ENCODE data around the gene FAM151A.

The FAM151A gene

DNA sequence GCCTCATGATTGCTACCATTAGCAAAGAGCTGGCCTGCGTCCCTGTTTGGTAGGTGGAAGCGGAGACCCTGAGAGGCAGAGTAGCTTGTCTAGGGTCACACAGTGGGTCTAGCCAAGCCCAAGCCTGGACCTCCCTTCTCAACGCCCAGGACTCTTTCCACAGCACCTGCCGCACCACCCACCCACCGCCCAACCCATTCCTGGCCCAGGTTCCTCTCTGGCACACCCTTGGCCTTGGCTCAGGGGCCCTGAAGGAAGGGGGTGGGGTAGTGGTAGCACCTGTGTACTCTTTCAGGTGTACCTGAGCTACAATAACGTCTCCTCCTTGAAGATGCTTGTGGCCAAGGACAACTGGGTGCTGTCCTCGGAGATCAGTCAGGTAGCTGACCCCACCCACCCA lies 19.3 kb downstream of the FAM151A start:
- DNase-seq (ENCODE audit: low read depth): no peak

DNA sequence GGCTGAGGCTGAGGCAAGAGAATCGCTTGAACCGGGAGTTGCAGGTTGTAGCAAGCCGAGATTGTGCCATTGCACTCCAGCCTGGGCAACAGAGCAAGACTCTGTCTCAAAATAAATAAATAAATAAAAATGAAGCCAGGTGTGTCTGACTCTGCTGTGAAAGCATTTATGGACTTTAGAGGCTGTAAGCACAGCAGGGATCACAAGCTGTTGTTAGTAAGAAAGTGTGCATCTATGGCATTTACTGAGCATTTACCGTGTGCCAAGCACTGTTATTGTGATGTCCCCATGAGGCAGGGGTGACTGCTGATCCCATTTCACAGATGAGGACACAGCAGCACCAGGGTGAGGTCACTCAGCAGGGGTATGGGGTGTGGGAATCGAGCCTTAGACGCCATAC lies 20.1 kb downstream of the FAM151A start:
- no peak for DNase-seq (ENCODE audit: low read depth)

DNA sequence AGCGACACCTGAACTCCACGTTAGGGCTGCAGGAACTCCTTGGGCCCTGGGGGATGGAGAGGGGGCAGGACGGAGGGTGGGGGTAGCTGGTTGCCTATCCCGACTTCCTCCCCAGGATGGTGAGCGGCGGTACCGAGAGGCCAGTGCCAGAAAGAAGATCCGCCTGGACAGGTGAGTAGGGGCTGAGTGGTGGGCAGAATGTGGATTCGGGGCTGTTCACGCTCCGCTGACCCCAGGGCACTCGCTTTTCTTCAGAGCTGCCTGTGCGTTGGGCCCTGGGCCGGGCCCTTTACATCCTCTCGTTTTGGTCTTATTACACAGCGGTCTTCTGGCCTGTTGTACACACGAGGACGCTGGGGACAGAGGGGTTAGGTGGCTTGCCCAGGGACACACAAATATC lies 20.8 kb downstream of the FAM151A start:
- DNase-seq (ENCODE audit: low read depth): no peak

DNA sequence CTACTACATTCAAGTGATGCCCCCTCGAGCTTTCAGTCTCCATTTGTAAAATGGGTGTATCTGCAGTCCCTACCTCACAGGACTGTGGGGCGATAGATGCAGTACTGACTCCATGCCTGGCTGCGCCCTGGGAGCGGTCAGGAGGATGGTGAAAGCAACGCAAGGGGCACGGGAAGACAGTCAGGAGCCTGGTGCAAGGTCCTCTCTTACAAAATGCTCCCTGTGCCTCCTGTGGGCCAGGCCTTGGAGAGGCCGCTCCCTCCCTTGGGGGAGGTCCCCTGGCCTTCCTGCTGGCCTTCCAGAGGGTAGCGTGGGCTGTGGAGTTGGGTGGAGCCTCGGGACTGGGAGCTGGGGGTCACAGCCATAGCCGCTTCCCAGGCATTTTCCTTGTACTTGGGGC lies 21.6 kb downstream of the FAM151A start:
- DNase-seq (ENCODE audit: low read depth): no peak

DNA sequence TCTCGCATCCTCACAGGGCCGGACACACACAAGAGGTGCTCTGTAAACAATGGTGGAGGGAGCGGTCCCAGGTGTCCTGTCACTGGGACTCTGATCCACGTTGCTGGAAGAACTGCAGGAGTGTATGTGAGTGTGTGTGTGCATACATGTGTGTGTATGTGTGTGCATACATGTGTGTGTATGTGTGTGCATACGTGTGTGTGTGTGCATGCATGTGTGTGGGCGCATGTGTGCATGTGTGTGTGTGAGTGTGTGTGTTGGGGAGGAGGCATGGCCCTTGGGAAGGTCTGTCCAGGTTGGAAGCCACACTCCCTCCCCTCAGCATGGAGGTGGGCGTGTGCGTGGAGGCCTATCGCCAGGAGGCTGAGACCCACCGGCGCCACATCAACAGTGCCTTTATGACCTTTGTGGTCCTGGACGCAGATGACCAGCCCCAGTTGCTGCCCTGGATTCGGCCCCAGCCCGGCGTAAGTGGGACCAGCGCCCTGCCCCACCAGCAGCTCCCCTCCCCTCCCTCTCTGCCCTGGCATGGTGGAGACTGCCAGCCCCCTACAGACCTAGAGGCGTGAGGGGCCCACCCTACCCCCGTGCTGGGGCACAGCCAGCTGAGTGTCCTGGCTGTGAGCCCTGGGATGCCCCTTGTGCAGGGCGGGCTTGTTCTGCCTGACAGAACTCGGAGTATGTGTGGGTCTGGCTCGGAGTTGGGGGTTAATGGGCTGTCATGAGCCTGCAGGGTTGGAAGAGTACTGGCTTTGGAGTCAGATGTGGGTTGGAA lies 22.2 kb downstream of the FAM151A start:
- DNase-seq (ENCODE audit: low read depth): no peak

DNA sequence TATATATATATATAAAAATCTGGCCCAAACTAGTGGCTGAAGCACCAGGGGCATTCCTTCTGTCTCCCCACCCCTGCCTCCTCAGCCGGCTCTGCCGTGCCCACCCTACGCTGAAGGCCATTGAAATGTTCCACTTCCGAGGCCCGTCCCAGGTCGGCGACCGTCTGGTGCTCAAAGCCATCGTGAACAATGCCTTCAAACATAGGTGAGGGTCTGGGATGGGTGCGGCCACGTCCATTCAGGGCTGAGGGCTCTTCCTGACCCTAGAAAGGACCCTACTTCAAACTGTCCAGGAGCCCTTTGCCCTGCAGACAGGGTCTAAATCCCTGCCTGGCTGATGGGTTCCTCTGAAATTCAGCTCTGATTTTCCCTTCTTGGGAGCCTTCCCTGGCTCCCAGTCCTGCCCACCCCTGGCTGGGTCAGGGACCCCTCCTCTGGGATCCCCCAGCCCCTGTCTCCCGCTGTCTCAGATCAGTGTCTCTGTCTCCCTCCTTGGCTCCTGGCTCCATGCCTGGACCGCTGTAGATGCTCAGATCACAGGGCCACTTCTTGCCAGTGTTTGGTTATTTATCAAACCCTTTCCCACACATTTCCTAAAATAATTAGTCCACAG lies 24.0 kb downstream of the FAM151A start:
- no peak for DNase-seq (ENCODE audit: low read depth)

DNA sequence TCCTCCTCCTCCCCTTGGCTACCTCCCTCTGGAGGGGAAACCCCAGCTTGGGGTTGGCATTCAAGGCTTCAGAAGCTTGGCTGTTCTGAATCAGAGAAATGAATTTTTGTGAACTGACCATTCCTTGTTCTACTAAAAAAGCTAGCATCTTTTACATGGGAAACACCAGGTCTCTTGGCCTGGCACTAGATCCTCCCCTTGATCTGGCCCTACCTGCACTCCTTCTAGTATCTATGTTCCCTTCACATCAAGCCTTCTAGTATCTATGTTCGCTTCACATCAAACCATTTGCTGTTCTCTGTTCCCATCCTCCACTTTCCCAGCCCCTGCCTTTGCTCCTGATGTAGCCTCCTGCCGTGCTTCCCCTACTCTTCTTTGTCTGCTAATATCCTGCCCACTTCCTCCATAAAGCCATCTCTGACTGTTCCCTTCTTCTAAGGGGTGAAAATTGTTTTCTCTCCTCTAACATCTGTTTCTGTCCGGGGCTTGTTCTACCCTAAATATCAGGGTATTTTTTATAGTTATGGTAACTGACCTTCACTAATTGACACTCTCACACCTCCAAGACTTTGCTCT lies 25.8 kb downstream of the FAM151A start:
- no peak for DNase-seq (ENCODE audit: low read depth)

DNA sequence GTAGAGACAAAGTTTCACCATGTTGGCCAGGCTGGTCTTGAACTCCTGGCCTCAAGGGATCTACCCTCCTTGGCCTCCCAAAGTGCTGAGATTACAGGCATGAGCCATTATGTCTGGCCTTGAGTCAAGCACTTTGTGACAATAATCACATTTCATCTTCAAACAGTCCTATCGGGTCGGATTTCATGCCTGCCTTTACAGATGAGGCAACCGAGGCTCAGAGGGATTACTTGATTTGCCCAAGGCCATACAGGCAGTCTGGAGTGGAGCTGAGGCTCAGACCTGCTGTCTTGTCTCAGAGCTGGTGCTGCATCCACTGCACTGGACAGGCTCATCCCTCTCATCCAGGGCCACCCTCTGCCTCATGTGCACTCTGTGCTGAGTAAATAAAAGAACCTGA lies 26.6 kb downstream of the FAM151A start:
- DNase-seq (ENCODE audit: low read depth): no peak

DNA sequence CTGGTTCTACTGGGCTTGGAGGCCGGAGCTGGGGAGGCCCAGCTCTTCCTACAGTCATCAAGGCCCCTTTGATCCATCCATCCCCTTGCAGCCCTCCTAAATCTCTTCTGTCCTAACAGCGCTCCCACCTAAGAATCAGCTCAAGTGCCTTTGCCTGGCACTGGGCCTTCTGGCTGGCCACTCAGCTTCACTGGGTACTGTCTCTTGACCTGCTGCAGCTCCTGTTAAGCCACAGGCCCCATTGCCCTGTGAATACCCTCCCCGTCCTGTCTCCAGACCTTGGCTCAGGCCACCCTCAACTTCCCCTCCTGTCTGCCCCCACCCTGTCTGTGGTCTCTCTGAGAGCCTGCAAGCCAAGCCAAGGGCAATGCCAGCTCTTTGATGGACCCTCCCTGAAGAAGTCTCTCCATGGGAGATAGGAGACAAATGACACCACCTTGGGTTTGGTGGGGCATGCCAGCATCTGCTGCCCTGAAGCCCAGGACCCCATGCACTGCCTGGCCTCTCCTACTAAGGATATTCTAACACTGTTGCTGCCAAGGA lies 27.3 kb downstream of the FAM151A start:
- no peak for DNase-seq (ENCODE audit: low read depth)

DNA sequence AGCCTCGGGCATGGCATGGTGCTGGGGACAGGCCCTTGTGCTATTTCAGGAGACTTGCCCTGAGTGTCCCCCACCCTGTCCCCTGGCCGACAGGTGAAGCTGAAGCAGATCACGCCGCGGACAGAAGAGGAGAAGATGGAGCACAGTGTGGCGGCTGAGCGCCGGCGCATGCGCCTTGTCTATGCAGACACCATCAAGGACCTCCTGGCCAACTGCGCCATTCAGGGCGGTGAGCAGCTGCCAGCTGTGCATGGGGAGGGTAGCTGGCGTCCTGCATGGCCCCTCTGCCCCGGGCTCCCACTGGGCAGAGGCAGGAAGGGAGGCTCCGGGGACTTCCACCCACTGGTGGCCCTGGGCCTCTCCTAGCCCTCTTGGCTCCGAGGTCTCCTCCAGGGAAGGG lies 28.9 kb downstream of the FAM151A start:
- no peak for DNase-seq (ENCODE audit: low read depth)

DNA sequence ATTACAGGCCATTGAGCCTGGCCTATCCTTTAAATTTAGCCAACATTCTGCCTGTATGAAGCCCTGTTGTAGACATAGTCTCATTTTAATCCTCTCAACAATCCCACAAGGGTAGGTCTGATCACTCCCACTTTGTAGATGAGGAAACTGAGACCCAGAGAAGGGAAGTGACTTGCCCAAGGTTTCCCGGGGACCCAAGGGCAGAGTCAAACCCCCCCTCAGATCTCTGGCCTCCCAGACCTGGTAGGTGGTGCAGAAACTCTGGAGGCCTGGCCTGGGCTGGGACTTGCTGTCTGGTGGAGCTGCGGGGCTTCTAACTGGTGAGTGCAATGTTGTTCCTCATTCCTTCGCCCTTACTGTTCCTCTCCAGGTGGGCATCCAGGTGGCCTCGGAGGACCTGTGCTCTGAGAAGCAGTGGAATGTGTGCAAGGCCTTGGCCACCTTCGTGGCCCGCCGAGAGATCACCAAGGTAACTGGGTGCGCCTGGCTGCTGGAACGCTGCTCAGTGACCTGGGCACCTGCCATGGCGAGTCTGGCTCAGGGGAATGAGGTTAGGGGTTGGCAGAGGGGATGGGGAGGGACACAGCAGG lies 29.7 kb downstream of the FAM151A start:
- no peak for DNase-seq (ENCODE audit: low read depth)

DNA sequence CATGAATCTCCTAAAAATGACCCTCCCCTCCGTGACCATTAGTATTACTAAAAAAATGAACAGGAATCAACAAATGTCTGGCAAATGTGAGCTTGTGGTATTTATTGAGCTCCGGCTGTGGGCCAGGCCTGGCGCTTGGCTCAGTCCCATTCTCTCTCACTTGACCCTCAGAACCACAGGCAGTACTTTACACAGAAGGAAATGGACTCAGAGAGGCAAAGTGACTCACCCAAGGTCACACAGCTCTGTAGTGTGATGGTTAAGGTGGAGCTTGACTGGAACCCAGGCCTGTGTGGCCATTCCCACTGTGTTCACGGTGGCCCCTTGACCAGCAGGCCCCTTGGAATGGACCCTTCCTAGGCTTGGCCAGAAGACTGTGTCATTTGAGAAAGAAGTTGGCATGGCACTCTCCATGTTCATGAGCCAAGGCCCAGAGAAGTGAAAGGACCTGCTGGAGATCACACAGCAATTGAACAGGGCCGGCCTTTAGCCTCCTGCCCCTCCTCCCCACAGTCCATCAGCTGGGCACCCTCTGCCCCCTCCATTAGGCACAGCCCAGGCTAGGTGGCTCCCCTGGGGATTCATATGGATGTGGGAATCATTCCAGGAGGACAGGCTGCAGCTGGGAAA lies 32.1 kb downstream of the FAM151A start:
- DNase-seq (ENCODE audit: low read depth): no peak

DNA sequence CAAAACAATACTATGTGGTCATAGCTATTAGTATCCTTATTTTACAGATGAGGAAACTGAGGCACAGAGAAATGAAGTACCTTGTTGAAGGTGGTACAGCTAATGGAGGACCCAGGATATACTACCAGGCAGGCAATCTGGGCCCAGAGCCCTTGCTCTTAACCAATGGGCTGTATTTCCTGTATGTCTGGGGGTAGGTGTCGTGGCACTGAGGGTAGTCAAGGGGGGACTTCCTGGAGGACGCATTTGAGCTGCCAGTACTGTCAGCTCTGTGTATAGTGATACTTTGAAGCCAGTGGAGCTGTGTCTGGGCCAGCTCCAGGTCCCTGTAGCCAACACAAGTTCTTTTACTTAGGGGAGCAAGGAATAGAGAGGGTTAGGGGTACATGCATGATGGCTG lies 34.9 kb downstream of the FAM151A start:
- DNase-seq (ENCODE audit: low read depth): no peak

DNA sequence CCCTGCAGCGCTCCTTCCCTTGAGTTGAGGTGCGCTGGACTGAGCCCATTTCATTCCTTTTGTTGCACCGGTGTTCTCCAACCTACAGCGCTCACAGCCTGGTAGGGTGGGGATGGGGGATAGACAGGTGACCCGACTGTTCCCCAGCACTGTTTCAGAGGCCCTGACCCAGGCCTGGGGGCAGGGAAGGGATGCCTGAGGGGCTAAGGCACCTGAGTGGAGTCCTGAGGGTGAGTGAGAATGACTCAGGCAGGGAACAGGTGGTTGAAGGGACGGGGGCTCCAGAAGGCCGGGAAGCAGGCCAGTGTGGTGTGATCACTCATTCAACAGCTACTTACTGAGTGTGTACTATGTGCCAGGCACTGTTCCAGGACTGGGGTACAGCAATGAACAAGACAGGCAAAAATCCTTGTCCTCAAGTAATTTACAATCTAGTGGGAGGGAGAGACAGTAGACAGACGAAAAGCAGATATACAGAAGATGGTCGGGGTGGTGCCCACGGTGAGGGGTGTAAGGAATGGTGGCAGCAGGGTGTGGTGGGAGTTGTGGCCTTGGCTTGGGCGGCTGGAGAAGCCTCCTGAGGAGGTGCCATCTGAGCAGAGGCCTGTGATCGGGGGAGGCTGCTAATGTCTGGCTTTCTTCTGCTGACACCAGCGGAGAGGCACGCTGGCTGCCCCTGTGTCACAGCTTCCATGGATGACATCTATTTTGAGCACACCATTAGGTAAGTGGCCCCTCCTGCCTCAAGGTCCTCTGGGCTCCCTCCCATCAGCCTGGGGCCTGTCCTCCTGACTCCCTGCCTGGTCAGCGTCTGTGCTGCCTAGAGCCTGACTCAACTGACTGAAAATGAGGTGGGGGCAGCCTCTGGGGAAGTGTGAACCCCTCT lies 37.9 kb downstream of the FAM151A start:
- DNase-seq (ENCODE audit: low read depth): no peak

DNA sequence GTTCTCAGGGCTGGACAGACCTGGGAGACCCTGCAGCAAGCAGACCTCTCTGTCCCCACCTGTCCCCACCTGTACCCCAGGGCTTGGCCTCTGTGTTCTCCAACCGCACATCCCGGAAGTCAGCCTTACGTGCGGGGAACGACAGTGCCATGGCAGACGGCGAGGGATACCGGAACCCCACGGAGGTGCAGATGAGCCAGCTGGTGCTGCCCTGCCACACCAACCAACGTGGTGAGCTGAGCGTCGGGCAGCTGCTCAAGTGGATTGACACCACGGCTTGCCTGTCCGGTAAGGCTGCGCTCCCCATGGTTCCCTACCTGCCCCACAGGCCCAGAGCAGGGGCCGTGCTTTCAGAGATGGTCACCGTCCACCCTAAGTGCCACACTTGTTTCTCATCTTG lies 38.8 kb downstream of the FAM151A start:
- no peak for DNase-seq (ENCODE audit: low read depth)

DNA sequence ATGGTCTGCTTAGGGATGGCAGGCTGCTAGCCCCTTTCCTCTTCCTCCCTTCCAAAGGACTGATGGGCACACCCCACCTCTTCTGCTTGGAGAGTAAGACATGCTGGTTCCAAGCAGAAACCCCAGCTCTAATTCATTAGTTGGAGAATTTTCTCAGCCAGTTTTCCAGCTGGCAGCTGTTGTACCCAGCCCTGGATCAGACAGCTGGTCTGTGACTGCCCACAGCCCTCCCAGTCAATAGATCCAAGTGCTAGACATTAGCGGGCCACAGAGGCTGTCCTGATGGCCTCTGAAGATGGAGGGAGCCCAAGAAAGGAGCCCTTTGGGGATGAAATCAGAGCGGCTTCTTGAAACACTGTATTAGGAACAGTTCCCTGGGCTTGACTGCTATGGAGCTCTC lies 39.5 kb downstream of the FAM151A start:
- no peak for DNase-seq (ENCODE audit: low read depth)

DNA sequence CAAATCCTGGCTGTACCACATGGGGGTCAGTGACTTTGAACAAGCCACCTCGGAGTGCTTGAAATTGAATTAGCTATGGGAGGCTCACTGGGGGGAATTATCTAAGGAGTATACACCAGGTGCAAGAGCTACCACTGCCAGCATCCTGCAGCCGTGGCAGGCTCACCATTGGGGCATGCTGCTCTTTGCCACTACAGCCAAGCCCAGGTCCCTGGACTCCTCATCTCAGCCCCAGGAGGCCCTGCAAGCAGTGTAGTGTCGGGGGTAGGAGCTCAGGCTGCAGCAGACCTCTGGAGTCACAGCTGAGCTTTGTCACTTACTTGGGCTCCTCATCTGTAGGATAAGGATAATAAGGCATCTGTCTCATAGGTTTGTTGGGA lies 40.0 kb downstream of the FAM151A start:
- no peak for DNase-seq (ENCODE audit: low read depth)

DNA sequence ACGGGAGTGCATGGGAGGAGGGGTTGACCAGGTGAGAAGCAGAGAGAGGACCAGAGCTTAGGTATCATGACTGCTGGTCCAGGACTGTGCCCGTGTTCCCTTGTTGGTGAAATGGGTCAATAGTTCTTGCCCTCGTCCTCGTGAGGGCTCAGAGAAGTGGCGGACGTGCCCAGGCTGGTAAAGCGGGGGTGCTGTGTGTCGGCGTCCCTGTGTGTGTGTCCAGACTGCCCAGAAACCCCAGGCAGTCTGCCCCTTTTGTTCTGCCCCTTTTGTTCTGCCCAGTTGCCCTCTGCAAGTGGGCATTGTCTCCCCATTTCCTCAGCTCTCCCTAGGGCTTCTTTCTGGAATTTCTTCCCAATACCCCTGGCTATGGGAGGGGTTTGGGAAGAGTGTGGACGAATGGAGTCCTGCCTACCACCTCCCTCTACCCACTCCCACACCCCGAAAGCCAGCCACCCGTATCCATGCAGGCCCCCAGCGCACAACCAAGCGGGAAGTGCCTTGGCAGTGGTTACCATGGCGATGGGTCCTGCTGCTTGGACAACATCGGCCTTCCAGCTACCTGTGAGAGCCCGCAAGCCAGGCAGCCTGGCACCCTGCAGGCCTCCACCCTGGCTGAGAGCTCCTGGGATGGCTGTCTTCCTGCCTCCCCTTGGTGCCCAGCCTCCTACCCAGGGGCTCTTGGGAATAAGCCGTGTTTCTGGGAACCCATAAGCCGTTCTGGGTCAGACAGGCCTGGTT lies 40.6 kb downstream of the FAM151A start:
- no peak for DNase-seq (ENCODE audit: low read depth)

DNA sequence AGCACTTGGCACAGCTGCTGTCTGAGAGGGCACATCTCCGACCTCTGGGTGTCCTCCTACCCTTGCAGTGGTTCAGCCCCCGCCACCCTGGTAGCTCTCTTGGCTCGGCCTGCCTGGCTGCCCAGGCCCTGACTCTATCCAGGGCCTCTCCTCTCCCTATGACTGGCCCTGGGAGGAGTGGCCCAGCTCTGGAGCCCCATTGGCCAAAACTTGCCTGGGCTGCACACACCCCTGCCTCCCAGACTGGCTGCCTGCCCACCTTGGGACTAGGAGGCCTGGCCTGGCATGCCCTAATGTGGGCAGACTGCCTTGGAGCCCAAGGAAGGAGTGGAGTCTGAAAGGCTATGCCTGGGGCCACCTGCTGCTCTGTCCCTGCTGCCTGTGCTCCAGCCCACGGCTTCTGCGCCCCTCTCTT lies 41.7 kb downstream of the FAM151A start:
- no peak for DNase-seq (ENCODE audit: low read depth)

DNA sequence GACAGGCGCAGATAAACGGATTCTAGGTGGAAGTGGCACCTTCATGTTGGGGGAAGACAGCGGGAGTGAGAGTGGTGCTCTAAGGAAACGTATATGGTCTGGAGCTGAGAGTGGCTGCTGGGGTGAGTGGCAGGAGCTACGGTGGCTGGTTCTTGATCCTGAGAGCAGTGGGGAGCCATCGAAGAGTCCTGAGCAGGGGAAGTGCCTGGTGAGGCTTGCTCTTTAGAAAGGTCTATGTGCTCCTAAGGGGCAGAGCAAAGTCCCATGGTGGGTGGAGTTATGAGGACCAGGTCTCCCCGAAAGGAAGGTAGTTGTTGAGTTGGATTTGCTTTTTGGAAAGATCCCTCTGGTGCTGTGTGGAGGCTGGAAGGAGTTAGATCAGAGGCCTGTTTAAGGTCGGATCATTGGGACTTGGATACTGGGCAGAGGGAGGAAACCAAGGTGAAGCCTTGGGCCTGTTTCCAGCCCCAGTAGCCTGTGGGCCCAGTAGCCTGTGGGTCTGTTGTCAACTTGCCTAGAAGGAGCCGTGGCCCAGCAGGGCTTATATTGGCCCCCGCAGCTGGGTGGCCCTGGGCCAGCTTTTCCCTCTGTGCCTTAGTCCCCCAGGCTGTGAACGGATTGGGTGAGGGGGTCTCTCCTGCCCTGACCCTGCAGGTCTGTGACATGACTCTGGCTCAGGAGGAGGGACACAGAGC lies 42.3 kb downstream of the FAM151A start:
- no peak for DNase-seq (ENCODE audit: low read depth)

Measured in stimulated activated CD8-positive, alpha-beta memory T cell treated with anti-CD3 and anti-CD28 coated beads, Interleukin-12 subunit alpha, Interleukin-12 subunit beta, amount 100 ng/mL, for 1 hour (primary cell).